Mononuclear cell (primary cell): ENCODE results near the gene CLEC16A. TPM values are rescaled to one million over a fixed set of nuclear protein-coding genes. Genes with fewer than 3 reads are reported as not detected.

Experiments
- H3K27me3 ChIP-seq: 2 replicates; pipeline ENCODE4 v1.6.0; 2011; ENCODE audit warnings: low read length, control low read depth; ENCODE audit not compliant: insufficient read depth
- H3K4me1 ChIP-seq: 2 replicates; pipeline ENCODE4 v1.5.1; 2011; ENCODE audit warnings: mild to moderate bottlenecking, low read length, control low read depth; ENCODE audit not compliant: insufficient read depth
- H3K4me3 ChIP-seq: 2 replicates; pipeline ENCODE4 v1.5.1; 2011; ENCODE audit warnings: mild to moderate bottlenecking, low read length, moderate library complexity
- H3K9me3 ChIP-seq: 2 replicates; pipeline ENCODE4 v1.5.1; 2011; ENCODE audit warnings: low read depth, mild to moderate bottlenecking, control low read depth, low read length
- total RNA-seq: library from RNA; depleted of rRNA; stranded (reverse); fragments of >200 nt; gene quantifications from one replicate; pipeline ENCODE4 v1.2.3, GENCODE V29; 2012

The CLEC16A gene
- total RNA-seq, 1 donor = 26.9 TPM

DNA sequence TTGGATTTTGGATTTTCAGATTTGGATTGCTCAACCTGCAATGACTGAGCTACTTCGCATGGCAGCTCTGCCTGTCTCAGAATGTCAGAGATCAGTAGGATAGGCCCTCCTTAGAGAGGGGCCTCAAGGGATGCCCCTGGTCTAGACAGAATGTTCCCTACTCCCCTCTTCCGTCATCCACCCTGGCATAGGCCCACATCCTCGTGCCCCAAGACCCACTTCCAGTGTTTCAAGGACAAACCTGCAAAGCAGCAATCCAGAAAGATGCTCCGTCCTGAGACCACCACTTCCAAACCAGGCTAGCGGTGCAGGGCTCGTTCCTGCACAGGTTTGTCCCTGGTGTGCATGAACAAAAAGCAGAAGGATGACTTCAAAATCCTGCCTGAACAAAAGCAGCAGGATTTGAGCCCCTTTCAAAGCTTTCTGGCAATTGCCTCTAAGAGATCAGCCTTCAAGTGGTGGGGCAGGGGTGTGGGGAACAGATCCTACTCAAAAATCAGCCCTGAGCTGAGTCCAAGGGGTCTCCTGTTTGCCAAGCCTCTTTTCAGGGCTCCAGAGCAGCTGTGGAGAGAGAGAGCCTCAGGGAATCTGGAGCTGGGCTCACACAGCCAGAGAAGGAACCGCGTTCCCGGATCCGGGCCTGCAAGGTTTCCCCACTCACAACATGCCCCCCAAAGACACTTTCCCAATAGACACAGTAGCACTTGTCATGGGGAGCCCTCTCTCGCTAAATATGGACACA, 190.5 kb downstream of the CLEC16A start:
- H3K27me3 ChIP-seq = no peaks in the 10 kb centered on the region
- H3K4me1 ChIP-seq = peaks cover 38% of the 10 kb centered on the region
- H3K9me3 ChIP-seq = no peaks in the 10 kb centered on the region
- no peak overlapping the region for H3K4me3 ChIP-seq

DNA sequence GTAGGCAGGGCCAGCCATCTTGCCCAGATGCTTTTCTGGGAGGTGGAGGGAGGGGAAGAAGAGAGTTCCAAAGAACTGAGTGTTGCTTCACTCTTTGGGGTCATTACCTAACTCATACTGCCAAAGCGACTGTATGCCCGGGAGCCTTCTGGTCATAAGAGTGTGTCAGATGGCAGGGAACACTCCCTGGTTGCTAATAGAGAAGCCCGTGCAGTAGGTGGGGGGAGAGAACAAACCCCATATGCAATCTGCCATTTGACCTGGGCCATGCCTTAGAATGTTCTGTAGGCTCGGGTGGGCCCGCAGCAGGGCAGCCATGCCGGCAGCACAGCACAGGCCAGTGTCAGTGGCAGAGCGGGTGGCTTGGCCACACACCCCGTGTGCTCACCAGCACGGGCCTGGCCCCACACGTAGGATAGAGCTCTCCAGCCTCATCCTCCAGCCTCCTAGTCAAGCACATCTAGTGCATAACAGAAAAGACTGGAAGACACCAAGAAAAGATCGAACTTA, 191.2 kb downstream of the CLEC16A start:
- Histone ChIP-seq H3K9me3 (no peaks in the 10 kb centered on the region), H3K27me3 (no peaks in the 10 kb centered on the region), H3K4me3 (no peak overlapping the region)

DNA sequence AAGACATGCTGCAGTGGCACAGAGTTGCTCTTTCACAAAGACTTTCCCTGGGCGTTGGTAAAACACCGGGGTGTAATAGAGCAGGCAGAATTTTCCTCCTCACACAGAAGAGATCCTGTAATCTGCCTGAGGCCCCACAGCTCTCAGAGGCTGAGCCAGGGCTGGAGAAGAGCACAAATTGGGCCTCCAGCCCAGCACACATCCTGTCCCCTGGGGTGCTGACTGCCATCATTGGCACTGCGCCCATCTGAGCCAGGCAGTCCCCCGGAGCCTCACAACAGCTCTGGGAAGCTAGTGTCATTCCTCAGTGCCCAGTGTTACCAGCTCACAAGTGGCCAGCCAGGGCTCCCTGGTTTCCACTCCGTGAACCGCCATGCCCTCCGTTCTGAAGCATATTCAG, 192.2 kb downstream of the CLEC16A start:
- no peaks in the 10 kb centered on the region for H3K27me3 ChIP-seq
- H3K4me3 ChIP-seq = no peak overlapping the region
- peaks cover 43% of the 10 kb centered on the region for H3K4me1 ChIP-seq
- H3K9me3 ChIP-seq = no peaks in the 10 kb centered on the region

More for the DNA sequence above, 191.2 kb downstream of the CLEC16A start:
- peaks cover 43% of the 10 kb centered on the region for H3K4me1 ChIP-seq

DNA sequence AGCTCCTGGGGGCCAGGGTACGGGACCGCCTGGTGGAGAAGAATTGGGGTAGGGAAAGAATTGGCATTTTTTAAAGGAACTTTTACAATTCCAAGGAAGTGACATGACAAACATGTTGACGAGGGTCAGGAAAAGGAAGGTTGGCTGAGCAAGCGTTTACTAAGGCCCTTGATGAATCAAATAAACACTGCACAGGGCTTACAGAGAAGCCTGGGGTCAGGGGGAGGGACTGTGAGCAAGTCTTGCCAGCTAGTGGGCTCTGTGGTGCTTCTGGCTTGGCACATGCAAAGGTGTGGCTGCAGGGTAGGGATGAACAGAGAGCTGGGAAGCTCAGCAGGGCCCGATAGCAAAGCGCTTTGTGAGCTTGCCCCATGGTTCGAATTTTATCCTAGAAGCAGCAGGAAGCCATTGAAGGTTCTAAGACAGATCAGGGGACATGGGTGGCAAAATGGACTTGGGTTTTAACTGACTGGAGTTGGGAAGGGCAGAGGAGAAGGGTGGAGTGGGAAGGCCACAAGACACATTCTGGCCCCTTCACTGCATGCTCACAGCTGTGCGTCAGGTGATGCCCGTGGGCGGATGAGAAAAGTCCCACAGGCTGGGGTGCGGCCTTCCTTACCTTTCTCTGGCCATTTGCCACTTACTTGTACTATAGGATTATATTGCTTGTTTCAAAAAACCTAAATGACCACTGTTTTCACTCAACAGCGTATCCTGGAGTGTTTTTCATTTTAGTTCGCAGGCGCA, 193.8 kb downstream of the CLEC16A start:
- Histone ChIP-seq H3K9me3 (no peaks in the 10 kb centered on the region), H3K4me3 (no peak overlapping the region), H3K4me1 (peaks cover 40% of the 10 kb centered on the region), H3K27me3 (no peaks in the 10 kb centered on the region)

DNA sequence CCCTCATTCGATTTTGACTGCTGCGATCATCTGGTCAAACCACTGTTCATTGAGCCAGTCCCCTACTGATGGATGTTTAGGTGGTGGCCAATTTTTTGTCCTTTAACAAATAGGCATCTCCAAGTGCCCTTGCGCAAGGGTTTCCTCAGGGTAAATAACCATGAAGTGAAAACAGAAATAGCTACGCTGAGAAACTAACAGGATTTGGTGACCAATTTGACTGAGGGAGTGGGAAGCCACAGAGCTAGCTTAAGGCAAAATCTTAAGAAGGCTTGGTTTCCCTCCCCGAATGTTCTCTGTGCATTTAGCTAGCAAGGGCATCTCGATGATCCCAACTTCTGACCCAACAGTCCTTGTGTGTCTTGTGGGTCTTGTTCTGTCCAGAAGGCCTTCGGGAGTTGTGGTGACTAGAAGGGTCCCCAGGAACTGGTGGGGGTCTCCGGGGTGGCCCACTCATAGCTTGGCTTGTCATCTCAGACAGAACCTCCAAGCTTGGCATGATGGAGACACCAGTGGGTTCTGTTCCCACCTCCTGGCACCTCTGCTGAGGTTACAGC, 194.5 kb downstream of the CLEC16A start:
- Histone ChIP-seq H3K9me3 (no peaks in the 10 kb centered on the region), H3K4me3 (no peak overlapping the region), H3K27me3 (no peaks in the 10 kb centered on the region), H3K4me1 (peaks cover 34% of the 10 kb centered on the region)

DNA sequence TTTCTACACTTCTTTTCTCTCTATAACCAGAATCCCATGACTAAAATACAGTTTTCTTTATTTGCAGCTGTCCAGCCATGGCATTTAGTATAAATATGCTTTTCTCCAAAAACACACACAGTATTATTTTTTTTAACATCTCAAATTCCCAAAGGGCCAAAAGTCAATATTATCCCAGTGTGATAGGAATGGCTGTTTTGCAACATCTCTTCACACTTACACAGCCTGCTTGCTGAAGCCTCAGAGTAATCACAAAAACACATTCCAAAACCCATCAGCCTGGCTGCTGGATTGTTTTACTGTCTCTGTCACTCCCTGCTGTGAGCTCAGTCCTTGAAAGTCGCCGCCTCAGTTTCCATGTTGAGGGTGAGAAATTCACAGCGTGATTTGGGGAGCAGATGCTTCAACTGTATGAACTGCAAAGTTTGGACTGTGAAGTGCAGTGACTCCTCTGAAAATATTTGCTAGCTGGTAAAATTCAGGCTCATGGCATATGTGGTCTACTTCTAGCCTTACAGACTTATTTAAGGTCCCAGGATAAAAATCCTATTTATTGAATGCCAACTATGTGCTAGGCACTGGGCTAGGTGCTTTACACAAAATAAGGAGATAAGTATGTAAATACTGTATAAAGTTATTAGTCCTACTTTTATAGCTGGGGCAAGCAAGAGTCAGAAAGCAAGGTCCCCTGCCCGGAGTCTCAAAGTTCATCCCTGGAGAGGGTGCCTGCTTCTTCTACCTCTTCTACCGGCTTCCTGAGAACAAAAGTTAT, 195.1 kb downstream of the CLEC16A start:
- H3K4me3 ChIP-seq = no peak overlapping the region
- no peaks in the 10 kb centered on the region for H3K27me3 ChIP-seq
- no peaks in the 10 kb centered on the region for H3K9me3 ChIP-seq
- peaks cover 28% of the 10 kb centered on the region for H3K4me1 ChIP-seq

DNA sequence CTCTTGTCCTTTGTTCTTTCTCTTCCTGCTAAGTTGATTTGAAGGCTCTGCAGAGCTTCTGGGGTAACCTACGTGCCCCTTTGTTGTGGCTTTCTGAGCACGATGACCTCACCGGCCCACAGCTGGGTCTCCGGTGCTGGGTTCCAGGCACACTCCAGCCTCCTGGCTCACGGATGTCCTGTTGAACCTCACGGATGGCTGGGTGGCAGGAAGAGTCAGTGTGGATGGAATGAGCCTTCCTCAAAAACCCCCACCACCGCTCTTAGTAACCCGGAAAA, 195.7 kb downstream of the CLEC16A start:
- Histone ChIP-seq H3K4me3 (no peak overlapping the region), H3K9me3 (no peaks in the 10 kb centered on the region), H3K4me1 (peaks cover 23% of the 10 kb centered on the region), H3K27me3 (no peaks in the 10 kb centered on the region)

DNA sequence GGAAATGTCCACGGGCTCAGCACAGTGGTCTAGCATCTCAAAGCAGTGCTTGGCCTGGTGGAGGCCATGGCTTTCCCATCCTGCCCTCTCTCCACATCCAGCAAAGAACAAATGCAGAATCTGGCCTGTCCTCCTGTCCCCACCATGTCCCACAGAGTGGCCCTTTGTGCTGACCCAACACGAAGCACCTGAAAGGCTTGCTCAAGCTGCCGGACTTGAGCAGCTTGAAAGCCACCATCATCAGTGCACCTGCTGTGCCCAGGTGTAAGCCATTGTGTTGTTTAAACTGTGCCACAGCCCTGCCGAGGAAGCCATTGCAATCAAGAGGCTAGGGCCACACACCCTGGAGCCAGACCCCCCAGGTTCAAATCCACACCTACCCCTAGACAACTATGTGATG, 196.1 kb downstream of the CLEC16A start:
- Histone ChIP-seq H3K4me3 (no peak overlapping the region), H3K9me3 (no peaks in the 10 kb centered on the region), H3K4me1 (peaks cover 18% of the 10 kb centered on the region), H3K27me3 (no peaks in the 10 kb centered on the region)

DNA sequence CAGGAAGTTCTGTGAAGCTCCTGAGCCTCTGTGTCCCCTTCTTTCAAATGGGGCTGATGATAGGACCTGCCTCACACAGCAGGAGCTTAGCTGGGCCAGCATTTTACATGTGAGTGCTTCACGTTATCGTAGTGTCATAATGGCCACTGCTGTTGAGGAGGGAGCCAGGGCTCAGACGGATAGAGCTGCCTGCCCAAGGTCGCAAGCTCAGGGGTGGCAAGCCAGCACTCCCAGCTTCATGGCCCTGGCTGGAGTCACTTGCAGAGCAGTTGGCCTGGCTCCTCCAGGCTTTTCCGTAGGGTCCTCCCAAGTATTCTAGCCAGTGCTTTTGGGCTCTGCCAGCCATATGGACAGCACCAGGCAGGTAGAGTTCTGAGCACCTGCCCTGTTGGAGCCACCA, 196.5 kb downstream of the CLEC16A start:
- H3K4me3 ChIP-seq = no peak overlapping the region
- no peaks in the 10 kb centered on the region for H3K27me3 ChIP-seq
- H3K9me3 ChIP-seq = no peaks in the 10 kb centered on the region
- peaks cover 15% of the 10 kb centered on the region for H3K4me1 ChIP-seq

DNA sequence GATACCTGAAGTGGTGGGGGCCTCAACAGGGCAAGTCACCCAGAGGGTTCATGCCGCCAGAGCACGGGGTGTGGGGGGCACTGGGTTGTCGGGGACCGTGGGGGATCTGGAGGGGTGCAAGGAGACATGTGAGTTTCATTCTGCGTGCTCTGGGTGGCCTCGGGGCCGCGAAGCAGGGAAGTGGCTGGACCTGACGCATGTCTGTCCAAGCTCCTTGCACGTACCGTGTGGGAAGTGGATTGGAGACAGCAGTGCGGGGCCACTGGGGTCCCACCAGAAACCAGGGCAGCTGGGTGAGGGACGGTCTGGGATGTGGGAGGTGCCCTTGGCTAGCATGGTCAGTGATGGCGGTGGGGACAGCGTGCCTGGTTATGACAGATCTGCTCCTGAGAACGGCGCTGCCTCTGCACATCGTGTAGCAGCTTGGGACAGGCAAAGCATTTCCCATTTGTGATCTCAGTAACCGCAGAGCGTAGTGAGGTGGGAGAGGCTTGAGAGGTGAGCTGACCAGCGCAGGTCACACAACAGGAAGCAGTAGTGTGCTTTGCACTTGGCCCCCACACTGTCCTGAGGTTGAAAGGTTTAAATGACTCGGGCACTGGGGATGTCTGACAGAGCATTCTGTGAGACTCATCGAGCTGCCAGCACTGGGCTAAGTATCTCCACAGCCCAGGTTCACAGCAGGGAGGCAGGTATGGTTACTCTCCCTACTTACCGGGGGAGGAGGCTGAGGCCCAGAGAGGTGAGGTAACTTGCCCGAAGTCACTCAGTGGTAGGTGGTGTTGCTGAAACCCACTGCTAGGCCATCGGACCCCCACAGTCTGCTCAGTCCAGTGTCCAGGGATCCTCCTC, 197.3 kb downstream of the CLEC16A start:
- Histone ChIP-seq H3K4me3 (no peak overlapping the region), H3K4me1 (peaks cover 15% of the 10 kb centered on the region)

DNA sequence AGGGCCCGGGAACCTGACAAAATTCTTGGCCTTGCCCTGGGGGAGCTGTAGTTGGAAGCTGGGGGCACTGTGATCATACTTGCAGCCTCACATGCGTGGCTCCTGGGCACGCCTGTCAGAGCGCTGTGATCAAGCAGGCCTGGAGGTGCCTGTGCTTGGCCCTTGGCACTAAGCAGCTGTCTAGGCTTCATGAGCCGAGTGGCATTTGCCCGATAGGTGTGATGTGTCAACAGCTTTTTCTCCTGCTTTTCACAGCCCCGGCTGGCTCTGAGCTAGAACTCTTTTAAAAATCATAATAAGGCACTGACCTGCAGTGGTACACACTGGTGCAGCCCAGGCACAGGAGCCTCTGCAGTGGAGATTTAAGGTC, 197.9 kb downstream of the CLEC16A start:
- peaks cover 15% of the 10 kb centered on the region for H3K4me1 ChIP-seq

More for the DNA sequence above, 197.3 kb downstream of the CLEC16A start:
- H3K27me3 ChIP-seq = no peaks in the 10 kb centered on the region
- H3K9me3 ChIP-seq = no peaks in the 10 kb centered on the region

DNA sequence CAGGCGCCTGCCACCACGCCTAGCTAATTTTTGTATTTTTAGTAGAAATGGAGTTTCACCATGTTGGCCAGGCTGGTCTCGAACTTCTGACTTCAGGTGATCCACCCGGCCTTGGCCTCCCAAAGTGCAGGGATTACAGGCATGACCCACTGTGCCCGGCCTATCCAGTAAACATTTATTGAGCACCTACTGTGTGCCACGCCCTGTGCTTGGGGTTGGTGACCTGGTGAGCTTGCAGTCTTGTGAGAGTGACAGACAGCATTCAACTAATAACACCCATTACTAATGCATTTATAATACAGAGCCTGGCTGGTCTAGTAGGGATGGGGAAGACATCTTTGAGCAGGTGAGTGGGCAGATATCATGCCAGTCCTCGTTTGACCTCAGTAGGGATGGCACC, 198.6 kb downstream of the CLEC16A start:
- Histone ChIP-seq H3K9me3 (no peaks in the 10 kb centered on the region), H3K4me3 (no peak overlapping the region), H3K27me3 (no peaks in the 10 kb centered on the region), H3K4me1 (peaks cover 15% of the 10 kb centered on the region)

More for the DNA sequence above, 197.9 kb downstream of the CLEC16A start:
- Histone ChIP-seq H3K27me3 (no peaks in the 10 kb centered on the region), H3K9me3 (no peaks in the 10 kb centered on the region), H3K4me3 (no peak overlapping the region)

DNA sequence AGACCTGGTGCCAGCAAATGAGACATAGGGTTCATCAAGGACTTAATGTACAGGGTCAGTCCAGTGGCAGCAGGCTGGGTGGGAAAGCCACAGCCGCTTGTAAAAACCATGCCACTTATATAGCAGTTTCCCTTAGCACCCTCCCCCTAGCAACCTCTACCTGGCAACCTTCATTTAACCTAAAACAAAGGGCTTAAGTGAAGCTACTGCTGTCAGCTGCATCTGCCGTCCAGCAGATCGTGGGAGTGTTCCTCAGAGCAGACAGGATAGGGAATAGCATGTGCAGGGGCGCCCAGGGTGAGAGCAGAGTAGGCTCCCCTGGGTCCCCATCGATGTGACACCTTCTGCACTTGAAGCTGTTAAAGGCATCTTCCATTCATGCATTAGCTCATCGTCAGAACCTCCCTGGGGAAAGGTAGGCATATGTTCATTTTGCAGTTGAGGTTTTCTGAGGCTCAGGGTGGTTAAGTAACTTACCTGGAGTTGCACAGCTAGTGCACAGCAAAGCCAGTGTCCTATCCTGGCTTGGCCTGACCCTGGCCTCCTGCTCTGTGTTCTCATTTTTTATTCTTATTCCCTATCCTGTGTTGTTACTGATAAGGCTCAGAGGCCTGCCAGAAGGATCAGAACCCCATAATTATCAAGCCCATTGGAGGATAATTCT, 199.1 kb downstream of the CLEC16A start:
- no peaks in the 10 kb centered on the region for H3K27me3 ChIP-seq
- H3K9me3 ChIP-seq = no peaks in the 10 kb centered on the region
- peaks cover 15% of the 10 kb centered on the region for H3K4me1 ChIP-seq
- no peak overlapping the region for H3K4me3 ChIP-seq

DNA sequence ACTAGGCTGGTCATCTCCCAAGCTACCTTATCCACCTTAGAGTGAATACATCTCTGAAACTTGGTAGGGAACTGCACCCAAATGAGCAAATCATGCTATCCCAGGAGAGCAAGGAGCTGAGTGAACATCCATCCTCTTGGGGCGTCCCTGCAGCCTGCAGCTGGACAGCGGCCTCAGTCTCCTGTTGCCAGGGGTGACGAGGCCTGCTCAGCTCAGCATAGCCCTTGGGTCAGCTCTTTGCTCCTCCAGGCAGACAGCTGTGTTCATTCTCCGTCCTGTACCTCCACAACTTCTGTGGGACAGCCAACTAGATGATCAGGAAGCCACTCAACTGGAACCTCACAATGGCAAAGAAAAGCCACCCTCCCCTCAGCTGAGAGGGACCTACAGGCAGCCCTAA, 199.8 kb downstream of the CLEC16A start:
- Histone ChIP-seq H3K27me3 (no peaks in the 10 kb centered on the region), H3K4me3 (no peak overlapping the region), H3K4me1 (peaks cover 10% of the 10 kb centered on the region), H3K9me3 (no peaks in the 10 kb centered on the region)
